ENCODE measurements around the gene COPS3.

- no peak for TF ChIP-seq CTCF (IDR thresholded peaks at IDR 0.05)
- TF ChIP-seq POLR2A (IDR thresholded peaks at IDR 0.05) = no peak
These were observed 73.0 kb downstream of the COPS3 start for GRCh38 chr17:17207998-17208397.
